ENCODE data around the gene TBCK.

- TF ChIP-seq POLR2AphosphoS5 (IDR thresholded peaks at IDR 0.05; ENCODE audit: low read depth, low read length): no peak
- no peak for TF ChIP-seq POLR2A (IDR thresholded peaks at IDR 0.05; ENCODE audit: low read depth, low read length)
- TF ChIP-seq TAF1 (IDR thresholded peaks at IDR 0.05; ENCODE audit: borderline replicate concordance, low read depth, low read length): no peak
These were observed 31.2 kb upstream of the TBCK start for GRCh38 chr4:106347167-106347566.
